ENCODE results near the gene LDLRAD4.
"Not testable (repeated sequence)": the region's sequence is repeated elsewhere in the genome, so short reads cannot be mapped to it uniquely, and the experiment has no call there.

Gene LDLRAD4

DNA sequence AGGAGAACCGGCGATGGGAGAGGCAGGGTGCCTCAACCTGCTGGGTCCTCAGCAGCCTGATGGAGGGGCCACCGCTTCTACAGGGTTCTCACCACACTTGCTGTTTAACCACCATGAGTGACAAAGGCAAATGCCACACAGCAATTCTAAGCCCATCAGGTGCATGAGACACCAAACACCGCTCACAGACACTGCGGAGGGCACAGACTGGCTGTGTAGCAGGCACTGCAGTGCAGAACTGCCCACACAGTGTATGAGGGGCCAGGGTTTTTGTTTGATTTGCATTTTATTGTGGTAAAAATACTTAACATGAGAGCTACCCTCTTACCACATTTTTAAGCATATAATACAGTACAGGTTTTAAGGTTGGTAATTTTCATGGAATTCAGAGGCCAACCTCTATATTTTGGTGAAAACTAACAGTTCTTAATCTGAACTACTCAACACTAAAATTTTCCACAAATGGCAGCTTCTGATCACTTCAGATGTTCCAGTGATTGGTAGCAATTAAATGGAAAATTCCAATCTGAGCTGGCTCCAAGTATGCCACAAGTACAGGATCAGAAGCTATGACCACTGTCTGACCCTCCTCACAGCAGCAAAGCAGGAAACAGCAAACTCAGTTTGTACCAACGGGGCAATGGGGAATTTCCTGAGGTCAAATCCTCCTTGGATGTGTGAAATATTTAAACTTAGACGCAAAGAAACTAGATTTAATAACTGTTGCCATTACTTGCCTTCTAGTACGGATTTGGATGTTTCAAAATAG lies 440.1 kb downstream of the LDLRAD4 start:
- DNase-seq = no peak

DNA sequence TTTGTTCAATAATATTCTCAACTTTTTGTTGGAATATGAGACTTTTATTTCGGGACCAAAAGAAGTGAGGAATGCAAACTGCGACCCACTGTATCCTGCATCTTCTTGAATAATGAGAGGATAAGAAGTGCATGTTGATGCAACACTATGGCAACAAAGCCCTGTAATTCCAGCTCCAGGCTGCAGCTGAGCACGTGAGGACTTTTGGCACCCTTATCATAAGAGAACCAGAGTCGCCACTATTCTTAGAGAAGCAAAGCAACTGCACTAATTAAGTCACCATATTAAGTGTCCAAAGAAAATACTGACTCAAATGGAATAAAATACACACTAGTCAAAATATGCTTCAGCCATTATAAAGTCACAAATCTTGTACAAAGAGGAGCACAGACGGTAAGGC lies 441.9 kb downstream of the LDLRAD4 start:
- DNase-seq = no peak

DNA sequence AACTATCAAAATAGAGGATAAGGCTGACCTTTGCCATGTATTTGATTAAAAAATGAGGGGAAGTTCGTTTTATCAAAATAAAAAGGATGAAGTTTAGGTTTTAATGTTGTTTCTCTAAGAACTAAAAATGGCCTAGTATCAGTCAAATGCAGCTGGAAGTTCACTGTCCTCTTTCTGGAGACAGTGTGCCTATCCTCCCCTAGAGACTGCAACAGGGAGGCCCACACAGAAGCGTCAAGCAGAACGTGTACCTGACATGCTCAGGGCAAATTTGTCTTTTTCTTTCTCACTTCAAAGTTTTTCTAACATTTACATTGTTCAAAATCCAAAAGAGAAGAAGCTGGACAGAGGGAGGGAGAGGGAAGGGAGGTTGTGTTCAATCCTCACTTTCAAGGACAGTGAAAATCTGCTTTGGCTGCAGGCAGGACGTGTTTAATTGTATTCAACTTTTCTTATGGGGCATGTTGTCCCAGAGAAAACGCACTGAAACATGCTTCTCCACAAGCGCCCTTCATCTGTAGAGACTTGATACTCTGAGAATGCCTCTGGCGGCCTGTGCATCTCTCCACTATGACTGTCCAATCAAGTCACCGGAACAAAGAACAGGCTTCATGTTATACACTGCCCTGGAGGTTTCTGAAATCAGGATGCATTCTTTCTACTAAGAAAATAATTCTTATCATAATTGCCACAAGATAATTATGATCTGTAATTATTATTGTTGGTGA lies 442.7 kb downstream of the LDLRAD4 start:
- DNase-seq = no peak

DNA sequence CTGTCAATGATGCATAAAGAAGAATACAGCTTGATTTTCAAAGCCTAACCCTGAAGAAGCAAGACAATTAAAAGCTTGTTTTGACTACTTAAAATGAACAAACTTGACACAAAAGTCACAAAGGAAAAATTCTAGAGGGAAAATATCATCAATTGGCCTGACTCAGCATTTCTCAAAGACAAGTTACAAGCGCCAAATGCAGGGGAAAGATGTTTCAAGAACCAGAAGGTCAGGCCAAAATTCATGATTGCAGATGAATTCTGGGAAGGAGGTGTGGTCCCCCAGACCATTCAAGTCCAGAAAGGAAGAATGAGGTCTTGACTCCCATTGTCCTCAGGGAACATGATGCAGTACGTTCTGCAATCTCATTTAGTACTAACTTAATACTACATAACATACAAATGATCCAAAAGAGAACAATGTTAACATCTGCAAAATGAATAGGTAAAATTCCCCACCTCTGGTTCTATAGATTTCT lies 443.3 kb downstream of the LDLRAD4 start:
- no peak for DNase-seq

DNA sequence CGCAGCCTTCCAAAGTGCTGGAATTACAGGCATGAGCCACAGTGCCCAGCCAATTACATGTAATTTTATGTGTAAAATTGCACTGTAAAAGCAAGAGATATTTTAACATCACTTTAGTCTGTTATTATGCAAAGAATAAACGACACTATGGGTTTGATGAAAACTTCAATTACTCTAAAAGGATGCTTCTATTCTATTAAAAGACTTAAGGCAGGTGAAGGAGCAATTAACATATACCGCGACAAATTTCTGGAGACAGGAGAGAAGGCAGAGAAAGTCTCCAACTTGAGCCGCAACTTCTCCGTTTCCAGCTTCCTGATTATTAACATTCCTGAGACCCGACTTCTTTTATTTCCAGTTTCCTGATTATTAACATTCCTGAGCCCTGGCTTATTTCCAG lies 454.1 kb downstream of the LDLRAD4 start:
- no peak for DNase-seq

DNA sequence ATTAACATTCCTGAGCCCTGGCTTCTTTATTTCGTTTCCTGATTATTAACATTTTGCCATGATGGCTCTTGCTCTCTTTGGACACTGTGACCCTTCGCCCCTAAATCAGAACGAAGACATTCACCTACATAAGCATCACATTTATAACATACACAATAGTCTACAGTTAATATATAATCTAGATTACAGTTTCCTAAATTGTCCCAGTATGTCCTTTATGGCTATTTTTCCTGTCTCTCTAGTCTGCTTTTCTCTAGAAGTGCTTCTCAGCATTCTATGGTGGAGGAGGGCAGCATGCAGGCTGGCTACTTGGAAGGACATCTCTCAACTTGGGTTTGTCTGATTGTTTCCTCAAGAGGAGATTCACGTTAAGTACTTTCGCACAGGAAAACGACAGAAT lies 457.9 kb downstream of the LDLRAD4 start:
- DNase-seq = no peak

DNA sequence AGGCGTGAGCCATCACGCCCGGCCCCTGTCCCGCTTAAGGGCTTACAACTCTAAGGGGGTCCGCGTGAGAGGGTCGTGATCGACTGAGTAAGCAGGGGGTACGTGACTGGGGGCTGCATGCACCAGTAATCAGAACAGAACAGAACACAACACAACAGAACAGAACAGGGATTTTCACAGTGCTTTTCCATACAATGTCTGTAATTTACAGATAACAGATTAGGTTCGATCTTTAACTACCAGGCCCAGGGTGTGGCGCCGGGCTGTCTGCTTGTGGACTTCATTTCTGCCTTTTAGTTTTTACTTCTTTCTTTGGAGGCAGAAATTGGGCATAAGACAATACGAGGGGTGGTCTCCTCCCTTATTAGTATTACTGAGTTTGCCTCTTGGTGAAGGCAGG lies 458.8 kb downstream of the LDLRAD4 start:
- not testable (repeated sequence) for DNase-seq

DNA sequence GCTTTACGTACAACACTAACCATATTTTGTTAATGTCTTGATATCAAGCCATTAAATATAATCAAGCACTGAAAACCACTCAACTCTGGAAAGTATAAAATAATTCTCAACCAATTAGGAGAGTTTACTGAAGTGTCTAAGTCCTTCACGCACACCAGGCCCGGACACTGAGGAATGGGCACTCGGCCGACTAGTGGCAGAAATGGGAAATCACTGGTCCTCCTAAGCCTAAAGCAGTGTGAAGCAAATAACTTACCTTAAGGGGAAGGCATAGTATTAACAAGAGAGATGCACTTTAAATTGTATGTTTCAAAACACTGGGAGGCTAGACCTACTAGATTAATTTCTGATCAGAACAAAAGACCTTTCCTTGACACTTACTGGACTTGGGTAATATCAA lies 462.1 kb downstream of the LDLRAD4 start:
- DNase-seq = no peak

DNA sequence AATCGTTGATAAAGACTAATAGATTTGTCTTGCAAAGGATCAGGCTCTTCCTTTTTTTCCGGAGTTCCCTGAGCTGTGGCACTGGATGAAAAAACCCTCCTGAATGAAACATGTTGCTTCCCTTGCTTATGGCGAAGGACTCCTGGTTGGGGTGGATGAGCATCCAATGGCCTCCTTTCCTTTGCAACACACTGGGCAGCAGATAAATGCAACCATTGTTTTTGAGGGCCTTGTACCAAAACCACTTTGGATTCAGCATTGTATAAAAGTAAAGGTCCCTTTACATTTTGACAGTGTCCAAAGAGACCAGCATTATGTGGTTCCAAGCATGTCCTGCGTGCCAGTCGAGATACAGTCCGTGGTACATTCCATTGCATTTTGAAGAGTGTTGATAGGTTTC lies 463.1 kb downstream of the LDLRAD4 start:
- no peak for DNase-seq

DNA sequence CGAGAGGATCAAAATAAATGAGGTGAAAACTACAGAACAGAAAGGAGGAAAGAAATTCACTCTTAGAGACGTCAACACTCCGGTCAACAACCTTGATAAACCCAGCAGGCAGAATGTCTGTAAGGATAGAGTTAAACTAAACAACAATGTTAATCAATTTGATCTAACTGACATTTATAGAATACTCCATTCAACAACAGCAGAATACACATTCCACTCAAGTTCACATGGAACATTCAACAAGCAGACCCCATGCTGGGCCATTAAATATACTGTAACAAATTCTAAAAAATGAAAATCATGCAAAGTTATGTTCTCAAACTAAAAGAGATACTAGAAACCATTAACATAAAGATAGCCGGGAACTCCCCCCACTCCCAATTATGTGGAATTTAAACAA lies 466.0 kb downstream of the LDLRAD4 start:
- no peak for DNase-seq

DNA sequence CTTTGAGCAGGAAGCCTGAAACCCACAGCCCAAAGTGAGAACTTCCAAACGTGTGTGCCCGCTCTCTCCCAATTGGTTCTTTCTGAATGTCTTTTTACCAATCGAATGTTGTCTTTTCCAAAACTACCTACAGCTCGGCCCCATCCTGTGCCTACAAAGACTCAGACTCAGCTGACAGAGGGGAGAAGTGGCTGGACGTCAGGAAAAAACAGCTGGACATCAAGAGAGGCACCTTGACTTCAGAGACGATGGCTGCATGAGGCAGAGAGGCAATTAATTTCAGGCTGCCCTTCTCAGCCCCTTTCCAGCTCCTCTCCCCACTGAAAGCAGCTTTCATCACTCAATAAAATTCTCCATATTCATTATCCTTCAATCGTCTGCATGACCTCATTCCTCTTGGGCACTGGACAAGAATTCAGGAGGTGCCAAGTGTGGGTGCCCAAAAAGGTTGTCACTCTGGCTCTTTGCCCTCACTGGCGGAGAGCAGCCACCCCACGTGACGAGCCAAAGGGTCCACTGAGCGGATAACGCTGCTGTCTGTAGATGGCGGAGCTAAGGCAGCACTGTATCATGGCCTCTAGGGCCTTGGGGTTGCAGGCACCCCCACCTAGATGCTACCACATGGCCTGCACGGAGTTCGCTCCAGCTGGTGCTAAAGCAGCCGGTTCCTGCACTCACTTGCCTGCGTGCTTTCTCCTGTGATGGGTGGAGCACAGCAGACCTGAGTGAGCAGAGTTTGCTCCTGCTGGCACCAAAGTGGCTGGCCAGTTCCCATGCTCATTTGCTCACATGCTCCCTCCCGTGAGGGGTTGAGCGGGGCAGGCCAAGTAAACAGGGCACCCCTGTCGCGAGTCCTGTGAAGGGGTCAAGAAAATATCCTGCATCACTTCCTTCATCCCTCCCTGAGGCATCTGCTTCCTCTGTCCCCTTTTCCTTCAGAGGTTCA lies 469.9 kb downstream of the LDLRAD4 start:
- DNase-seq = no peak

DNA sequence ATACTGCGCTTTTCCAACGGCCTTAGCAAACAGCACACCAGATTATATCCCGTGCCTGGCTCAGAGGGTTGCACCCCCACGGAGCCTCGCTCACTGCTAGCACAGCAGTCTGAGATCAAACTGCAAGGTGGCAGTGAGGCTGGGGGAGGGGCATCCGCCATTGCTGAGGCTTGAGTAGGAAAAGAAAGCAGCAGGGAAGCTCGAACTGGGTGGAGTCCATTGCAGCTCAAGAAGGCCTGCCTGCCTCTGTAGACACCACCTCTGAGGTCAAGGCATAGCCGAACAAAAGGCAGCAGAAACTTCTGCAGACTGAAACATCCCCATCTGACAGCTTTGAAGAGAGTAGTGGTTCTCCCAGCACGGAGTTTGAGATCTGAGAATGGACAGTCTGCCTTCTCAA lies 471.5 kb downstream of the LDLRAD4 start:
- not testable (repeated sequence) for DNase-seq

DNA sequence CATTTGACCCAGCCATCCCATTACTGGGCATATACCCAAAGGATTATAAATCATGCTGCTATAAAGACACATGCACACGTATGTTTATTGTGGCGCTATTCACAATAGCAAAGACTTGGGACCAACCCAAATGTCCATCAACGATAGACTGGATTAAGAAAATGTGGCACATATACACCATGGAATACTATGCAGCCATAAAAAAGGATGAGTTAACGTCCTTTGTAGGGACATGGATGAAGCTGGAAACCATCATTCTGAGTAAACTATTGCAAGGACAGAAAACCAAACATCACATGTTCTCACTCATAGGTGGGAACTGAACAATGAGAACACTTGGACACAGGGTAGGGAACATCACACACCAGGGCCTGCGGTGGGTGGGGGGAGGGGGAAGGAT lies 476.8 kb downstream of the LDLRAD4 start:
- not testable (repeated sequence) for DNase-seq

DNA sequence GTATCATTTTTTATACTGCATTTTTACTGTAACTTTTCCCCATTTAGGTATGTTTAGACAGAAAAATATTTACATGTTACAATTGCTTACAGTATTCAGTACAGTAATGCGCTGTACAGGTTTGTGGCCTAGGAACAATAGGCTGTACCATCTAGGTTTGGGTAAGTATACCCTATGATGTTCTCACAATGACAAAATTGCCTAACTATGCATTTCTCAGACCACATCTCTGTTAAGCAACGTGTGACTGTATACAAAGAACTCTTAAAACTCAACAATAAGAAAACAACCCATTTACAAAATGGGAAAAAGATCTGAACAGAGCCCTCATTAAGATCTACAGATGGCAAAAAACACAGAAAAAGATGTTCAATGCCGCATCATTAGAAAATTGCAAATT lies 478.4 kb downstream of the LDLRAD4 start:
- DNase-seq = no peak

DNA sequence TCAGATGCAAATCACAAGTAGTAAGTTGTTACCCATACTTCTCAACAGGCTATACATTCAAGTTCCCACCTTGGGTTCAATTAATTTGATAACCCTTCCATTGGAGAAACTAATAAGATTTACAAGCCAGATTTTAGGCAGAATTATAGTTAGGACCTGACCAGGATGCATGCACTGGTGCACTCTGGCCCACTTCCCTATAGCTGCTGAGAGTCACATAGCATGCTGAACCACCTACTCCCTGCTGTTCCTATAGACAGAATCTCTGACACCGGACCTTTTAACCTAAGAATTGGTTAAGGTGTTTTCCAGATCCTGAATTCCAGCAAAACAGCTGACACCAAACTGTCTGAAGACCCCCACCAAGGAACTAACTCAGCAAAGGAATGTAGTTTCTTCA lies 481.6 kb downstream of the LDLRAD4 start:
- DNase-seq = no peak

Data from hippocampal formation (tissue), 2 donors.